Muscle of leg (tissue), 11 donors: Measurements from ENCODE around the gene MEF2C. TPM values are rescaled to one million over a fixed set of nuclear protein-coding genes. Genes with fewer than 3 reads are reported as not detected.

Experiments used
- DNase-seq: peaks from one replicate; pipeline ENCODE4 v3.0.0; 2013
- H3K27ac ChIP-seq: one replicate; pipeline ENCODE4 v1.5.1; 2013; ENCODE audit warnings: mild to moderate bottlenecking, low read length, control low read depth
- H3K27me3 ChIP-seq: one replicate; pipeline ENCODE4 v1.6.1; 2013; ENCODE audit warnings: low read length; ENCODE audit not compliant: control insufficient read depth, insufficient read depth
- H3K36me3 ChIP-seq: one replicate; pipeline ENCODE4 v1.6.1; 2013; ENCODE audit warnings: low read length; ENCODE audit not compliant: control insufficient read depth, insufficient read depth
- H3K4me1 ChIP-seq: one replicate; pipeline ENCODE4 v1.6.1; 2013; ENCODE audit warnings: low read length; ENCODE audit not compliant: control insufficient read depth, insufficient read depth
- H3K4me3 ChIP-seq: one replicate; pipeline ENCODE4 v1.5.1; 2013; ENCODE audit warnings: low read length, control low read depth
- H3K9me3 ChIP-seq: replicated peaks from 2 replicates; pipeline ENCODE4 v1.6.1; 2013; ENCODE audit warnings: low read depth, low read length; ENCODE audit not compliant: control insufficient read depth
- WGBS: methylation state at CpG from one replicate; pipeline ENCODE4 v1.1.5; 2013; ENCODE audit warnings: missing lambda C conversion rate; ENCODE audit not compliant: insufficient coverage; 5-methylcytosine and 5-hydroxymethylcytosine counted together
- polyA plus RNA-seq, 8 donors: library from polyadenylated mRNA; unstranded; fragments of 120-200 nt; gene quantifications; one replicate each; pipeline versions ENCODE4 v1.2.1 to v1.2.3, GENCODE V29; 2013; ENCODE audit warnings: inconsistent platforms in 1 of 8, low replicate concordance in 1 of 8; ENCODE audit not compliant: insufficient read length in 8 of 8, insufficient read depth in 1 of 8
- total RNA-seq: library from RNA; stranded (reverse); fragments of 120-200 nt; gene quantifications from one replicate; pipeline ENCODE4 v1.2.4, GENCODE V29; 2013

Gene MEF2C
- total and polyA plus RNA-seq, 9 donors: 440 to 987 (median 726) TPM

DNA sequence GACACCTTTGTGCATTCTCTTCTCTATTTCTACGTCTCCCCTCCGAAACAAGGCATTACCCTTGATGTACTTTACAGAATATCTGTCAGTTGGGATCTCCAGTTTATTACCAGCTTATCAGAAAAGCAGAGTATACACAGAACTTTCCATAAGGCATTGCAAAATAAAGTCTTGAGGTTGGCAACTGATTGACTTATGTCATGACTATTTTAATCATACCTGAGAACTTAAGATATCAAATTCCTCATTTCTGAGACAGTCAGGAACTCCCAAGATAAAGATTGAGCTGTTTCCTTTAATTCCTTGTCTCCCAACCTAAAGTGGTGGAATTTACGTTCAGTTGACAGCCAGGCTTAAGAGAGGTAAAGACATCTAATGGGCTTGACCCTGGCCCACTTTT is 110.9 kb downstream of the MEF2C start:
- WGBS: 80% methylated on average over 2 of the region's 3 CpGs
- H3K27ac ChIP-seq: no peak overlapping the region
- no peaks in the 10 kb centered on the region for H3K9me3 ChIP-seq
- no peak for DNase-seq
- H3K4me1 ChIP-seq: peaks cover 4% of the 10 kb centered on the region
- peaks cover 20% of the 10 kb centered on the region for H3K36me3 ChIP-seq
- no peaks in the 10 kb centered on the region for H3K27me3 ChIP-seq
- H3K4me3 ChIP-seq: no peak overlapping the region

DNA sequence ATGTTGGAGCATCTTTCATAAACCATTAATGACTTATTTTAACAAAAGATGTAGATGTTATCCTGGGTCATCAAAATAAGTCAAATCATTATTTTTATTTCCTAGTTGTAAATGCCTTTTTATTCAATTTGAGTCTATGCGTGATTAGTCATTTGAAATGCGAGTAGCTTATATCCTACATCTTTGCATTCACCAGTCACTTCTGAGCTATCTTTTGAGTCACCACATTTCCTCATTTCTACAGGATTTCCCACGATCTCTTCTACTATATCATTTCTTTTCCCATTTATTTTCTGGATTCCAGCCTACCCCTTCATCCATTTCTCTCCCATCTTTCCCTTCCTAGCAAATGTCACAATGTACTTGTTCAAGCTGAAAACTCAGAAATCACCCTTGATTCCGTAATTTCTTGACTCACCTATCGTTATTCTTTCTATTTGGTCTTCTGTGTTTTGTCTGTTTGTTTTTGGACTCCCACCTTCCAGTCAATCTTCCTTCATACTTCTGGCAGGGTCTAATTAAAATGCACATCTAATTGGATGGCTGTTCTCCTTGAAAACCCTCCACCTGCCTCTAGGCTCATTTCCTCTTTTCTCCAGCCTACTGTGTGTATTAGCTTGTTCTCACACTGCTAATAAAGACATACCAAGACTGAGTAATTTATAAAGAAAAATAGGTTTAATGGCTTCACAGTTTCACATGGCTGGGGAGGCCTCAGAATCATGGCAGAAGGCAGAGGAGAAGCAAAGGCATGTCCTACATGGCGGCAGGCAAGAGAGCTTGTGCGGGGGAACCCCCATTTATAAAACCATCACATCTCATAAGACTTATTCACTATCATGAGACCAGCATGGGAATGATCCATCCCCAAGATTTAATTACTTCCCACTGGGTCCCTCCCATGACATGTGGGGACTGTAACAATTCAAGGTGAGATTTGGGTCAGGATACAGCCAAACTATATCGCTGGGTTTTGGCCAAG is 112.4 kb downstream of the MEF2C start:
- DNase-seq: no peak

DNA sequence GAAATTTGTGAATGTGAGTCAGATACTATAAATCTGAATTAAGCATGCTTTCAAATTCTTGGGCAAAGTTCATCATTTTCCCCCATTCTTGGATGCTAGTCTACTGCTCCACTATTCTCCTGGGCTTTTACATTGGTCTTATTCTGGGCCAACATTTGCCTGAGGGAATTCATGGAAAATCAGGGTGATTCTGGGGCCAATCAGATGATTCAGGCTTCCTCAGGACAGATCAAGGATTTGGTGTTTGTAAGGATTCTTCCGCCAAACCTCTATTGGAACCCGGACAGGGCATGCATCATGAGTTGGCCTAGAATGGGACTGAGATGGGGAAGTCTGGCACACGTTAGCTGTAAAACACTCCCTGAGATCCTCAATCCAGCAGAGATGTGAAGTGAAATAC is 113.8 kb downstream of the MEF2C start:
- no peak overlapping the region for H3K4me3 ChIP-seq
- H3K36me3 ChIP-seq: peaks cover 26% of the 10 kb centered on the region
- no peak overlapping the region for H3K27ac ChIP-seq
- DNase-seq: peak; percentile 91
- WGBS: no CpG with 5 or more reads among the region's 3 CpGs
- peaks cover 2% of the 10 kb centered on the region for H3K4me1 ChIP-seq
- no peaks in the 10 kb centered on the region for H3K27me3 ChIP-seq
- H3K9me3 ChIP-seq: no peaks in the 10 kb centered on the region

More for the DNA sequence above, 112.4 kb downstream of the MEF2C start:
- Histone ChIP-seq H3K9me3 (no peaks in the 10 kb centered on the region), H3K27me3 (no peaks in the 10 kb centered on the region), H3K36me3 (peaks cover 23% of the 10 kb centered on the region), H3K4me1 (peaks cover 2% of the 10 kb centered on the region), H3K27ac (no peak overlapping the region), H3K4me3 (no peak overlapping the region)
- 94% methylated on average over 3 of the region's 8 CpGs for WGBS

DNA sequence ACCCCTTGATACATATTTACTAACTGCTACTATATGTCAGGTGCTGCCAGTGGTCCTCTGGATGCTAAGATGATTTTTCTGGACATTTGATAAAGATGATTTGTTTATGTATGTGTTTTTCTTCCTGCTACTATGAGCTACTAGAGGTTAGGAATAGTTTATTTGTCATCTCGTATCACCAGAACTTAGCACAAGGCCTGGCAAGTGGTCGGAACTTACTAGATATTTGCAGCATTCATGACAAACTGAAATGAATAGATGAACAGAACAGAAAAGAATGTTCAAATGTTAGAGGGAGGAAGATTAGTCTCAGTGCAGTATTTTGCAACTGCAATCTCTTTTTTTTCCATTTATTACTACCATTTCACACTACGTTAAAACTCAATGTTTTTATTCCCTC is 114.6 kb downstream of the MEF2C start:
- no peak overlapping the region for H3K4me3 ChIP-seq
- H3K27ac ChIP-seq: no peak overlapping the region
- peaks cover 2% of the 10 kb centered on the region for H3K4me1 ChIP-seq
- peaks cover 28% of the 10 kb centered on the region for H3K36me3 ChIP-seq
- no peaks in the 10 kb centered on the region for H3K27me3 ChIP-seq
- WGBS: no CpG with 5 or more reads among the region's 3 CpGs
- no peaks in the 10 kb centered on the region for H3K9me3 ChIP-seq
- DNase-seq: no peak

DNA sequence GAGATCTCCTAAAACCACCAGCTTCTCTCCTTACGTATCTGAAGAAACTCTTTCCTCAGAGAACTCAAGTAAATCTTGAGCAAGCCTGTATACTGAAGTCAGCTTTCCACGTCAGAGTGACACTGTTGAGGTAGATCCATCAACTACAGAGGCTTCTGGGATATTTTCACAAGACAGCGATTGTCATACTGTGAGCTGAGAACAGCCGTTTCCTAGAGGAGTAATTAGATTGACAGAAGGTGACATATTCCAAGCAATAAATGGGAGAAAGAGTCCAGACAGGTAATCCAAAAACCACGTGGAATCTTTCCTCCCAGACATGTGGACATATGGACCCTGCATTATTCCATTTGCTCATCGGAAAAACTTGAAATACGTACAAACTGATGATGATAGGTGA is 117.2 kb downstream of the MEF2C start:
- Histone ChIP-seq H3K27ac (no peak overlapping the region), H3K4me1 (peaks cover 2% of the 10 kb centered on the region), H3K27me3 (no peaks in the 10 kb centered on the region), H3K4me3 (no peak overlapping the region), H3K36me3 (peaks cover 19% of the 10 kb centered on the region), H3K9me3 (no peaks in the 10 kb centered on the region)
- 100% methylated on average over 2 of the region's 7 CpGs for WGBS
- DNase-seq: no peak

DNA sequence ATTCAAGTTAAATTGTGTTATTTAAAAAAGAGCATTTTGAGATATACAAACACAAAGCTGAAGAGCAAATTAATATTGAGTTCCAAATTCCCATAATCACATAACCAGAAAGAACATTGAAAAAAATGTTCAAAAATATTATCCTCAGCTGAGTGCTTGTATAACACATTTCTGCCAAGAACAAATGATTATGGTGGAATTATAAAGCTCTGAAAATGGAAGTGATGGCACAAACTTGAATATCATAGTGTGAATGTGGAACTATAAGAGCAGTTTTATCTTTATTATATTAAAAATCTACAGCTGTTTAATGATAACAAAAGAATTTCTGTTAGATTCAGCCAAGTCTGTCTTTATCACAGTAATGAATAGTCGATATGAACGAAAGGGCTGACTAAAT is 117.8 kb downstream of the MEF2C start:
- DNase-seq: no peak
- Histone ChIP-seq H3K27ac (no peak overlapping the region), H3K27me3 (no peaks in the 10 kb centered on the region), H3K4me3 (no peak overlapping the region), H3K9me3 (no peaks in the 10 kb centered on the region), H3K36me3 (peaks cover 25% of the 10 kb centered on the region), H3K4me1 (peaks cover 2% of the 10 kb centered on the region)
- WGBS: 90% methylated on average over 2 of the region's 2 CpGs

DNA sequence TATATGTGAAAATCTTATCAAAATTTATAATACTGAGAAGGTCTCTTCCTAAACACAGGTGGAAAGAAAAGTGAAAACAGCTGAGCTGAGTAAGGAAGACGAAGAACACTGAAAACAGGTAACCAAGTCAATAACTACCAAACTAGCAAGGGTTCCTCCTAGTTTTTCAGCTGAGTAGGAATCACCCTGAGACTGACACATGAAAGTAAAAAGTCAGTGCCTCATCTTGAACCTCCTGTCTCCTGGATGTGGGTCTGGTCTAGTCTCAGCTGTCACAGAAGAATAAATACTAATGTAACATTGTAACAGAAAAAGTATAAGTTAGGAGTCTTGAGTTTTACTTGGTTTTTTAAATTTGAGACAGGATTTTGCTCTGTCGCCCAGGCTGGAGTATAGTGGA is 121.0 kb downstream of the MEF2C start:
- Histone ChIP-seq H3K27ac (no peak overlapping the region), H3K27me3 (no peaks in the 10 kb centered on the region), H3K4me1 (no peaks in the 10 kb centered on the region), H3K4me3 (no peak overlapping the region), H3K36me3 (peaks cover 26% of the 10 kb centered on the region), H3K9me3 (no peaks in the 10 kb centered on the region)
- no CpG with 5 or more reads among the region's 2 CpGs for WGBS
- DNase-seq: no peak

DNA sequence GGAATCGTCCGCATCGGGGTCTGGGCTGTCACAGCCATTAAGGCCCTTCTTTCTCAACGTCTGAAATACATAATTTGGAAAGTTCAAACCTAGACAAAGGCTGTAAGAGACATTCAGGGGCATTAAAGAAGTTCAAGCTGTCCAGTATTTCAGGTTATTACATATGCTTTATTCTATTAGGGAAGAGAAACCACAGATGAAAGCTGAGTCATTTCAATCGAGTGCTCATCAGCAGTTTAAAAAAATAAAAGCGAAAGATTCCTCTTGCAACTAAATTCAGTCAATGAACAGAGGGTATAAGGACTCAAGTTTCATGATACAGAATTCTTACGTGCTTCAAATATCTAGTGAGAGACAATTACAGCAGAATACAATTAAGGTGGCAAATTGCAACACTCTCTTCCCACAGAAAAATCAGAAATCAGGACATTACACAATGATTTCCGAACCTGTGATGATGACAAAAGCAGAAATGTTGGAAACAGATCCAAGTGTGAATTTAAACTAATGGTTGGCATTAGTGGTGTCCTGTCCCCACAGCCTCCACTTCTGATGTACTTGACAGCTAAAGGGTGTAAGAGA is 121.6 kb downstream of the MEF2C start:
- WGBS: no CpG with 5 or more reads among the region's 8 CpGs
- Histone ChIP-seq H3K4me1 (no peaks in the 10 kb centered on the region), H3K4me3 (no peak overlapping the region), H3K27ac (no peak overlapping the region), H3K36me3 (peaks cover 26% of the 10 kb centered on the region), H3K9me3 (no peaks in the 10 kb centered on the region), H3K27me3 (no peaks in the 10 kb centered on the region)
- peak; percentile 39 for DNase-seq

DNA sequence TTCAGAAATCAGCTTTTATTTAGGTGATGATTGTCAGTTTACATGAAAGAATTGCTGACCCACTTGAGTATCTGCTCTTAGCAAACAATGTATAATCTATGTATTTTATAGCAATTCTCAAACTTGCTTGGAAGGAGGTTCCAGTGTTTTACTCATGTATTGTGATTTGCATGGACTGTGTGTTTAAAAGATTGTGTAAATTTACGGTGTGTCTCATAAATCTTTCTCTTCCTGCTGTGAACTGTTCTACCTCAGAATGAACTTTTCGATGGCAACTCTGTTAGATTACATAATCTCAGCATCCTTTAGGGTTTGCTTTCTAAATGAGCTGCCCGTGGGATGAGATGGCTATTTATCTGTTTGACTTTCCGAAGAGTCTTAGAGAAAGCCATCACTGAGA is 122.5 kb downstream of the MEF2C start:
- H3K36me3 ChIP-seq: peaks cover 23% of the 10 kb centered on the region
- DNase-seq: no peak
- H3K27ac ChIP-seq: no peak overlapping the region
- no CpG with 5 or more reads among the region's 4 CpGs for WGBS
- no peaks in the 10 kb centered on the region for H3K4me1 ChIP-seq
- H3K4me3 ChIP-seq: no peak overlapping the region
- H3K27me3 ChIP-seq: no peaks in the 10 kb centered on the region
- H3K9me3 ChIP-seq: no peaks in the 10 kb centered on the region

DNA sequence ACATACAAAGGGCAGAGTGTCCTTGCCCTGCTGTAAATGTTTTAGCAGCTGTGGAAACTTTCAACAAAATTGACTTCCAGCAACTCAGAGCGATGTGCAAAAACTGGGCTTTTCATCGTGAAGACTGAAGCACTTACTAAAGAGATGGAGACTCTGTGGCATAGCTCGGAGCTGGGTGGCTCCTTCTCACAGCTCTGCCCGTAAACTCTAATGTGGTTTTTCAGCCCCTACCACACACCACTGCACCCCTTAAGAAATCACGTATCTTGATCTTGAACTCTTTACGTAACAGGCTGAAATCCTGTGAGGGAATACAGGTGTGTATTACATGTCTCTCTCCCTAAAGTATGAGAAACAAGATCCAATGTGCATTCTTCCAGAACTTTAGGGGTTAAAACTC is 124.4 kb downstream of the MEF2C start:
- H3K9me3 ChIP-seq: no peaks in the 10 kb centered on the region
- no peaks in the 10 kb centered on the region for H3K4me1 ChIP-seq
- H3K27ac ChIP-seq: no peak overlapping the region
- no peak overlapping the region for H3K4me3 ChIP-seq
- H3K27me3 ChIP-seq: no peaks in the 10 kb centered on the region
- DNase-seq: peak; percentile 47
- WGBS: 42% methylated on average over 3 of the region's 6 CpGs
- peaks cover 23% of the 10 kb centered on the region for H3K36me3 ChIP-seq
